Tibial nerve (tissue), 4 donors: ENCODE results near the gene EPC2. TPM values are rescaled to one million over a fixed set of nuclear protein-coding genes. Genes with fewer than 3 reads are reported as not detected.

Experiments
- DNase-seq, 2 donors: peaks; one replicate each; pipeline ENCODE4 v3.0.0-alpha.2; 2019; ENCODE audit warnings: low spot score in 2 of 2
- H3K27ac ChIP-seq, 4 donors: fragments of 200-600 bp; sonication (generic) in 3 of 4; one replicate each; pipeline ENCODE4 v1.5.1; 2017 to 2019; ENCODE audit warnings: mild to moderate bottlenecking in 1 of 4
- H3K27me3 ChIP-seq, 2 donors: fragments of 200-600 bp; sonication (generic) in 1 of 2; one replicate each; pipeline versions ENCODE4 v1.5.1 to v1.6.0; 2017 to 2019
- H3K36me3 ChIP-seq, 3 donors: fragments of 200-600 bp; sonication (generic); one replicate each; pipeline ENCODE4 v1.5.1; 2018 to 2019
- H3K4me1 ChIP-seq, 4 donors: fragments of 200-600 bp; sonication (generic) in 3 of 4; one replicate each; pipeline ENCODE4 v1.5.1; 2017 to 2019
- H3K4me3 ChIP-seq, 4 donors: fragments of 200-600 bp; sonication (generic) in 3 of 4; one replicate each; pipeline ENCODE4 v1.5.1; 2017 to 2019; ENCODE audit warnings: mild to moderate bottlenecking in 1 of 4, moderate library complexity in 1 of 4
- H3K9me3 ChIP-seq, 4 donors: fragments of 200-600 bp; sonication (generic) in 3 of 4; one replicate each; pipeline ENCODE4 v1.5.1; 2017 to 2019
- CTCF ChIP-seq, 5 experiments: fragments of 200-600 bp in 3 of 5; fragments of 450-650 bp in 2 of 5; sonication (generic) in 3 of 5; IDR thresholded peaks; one replicate each; pipeline ENCODE4 v1.5.1; 2016 to 2019; ENCODE audit warnings: antibody characterized with exemption in 5 of 5, mild to moderate bottlenecking in 3 of 5, moderate library complexity in 2 of 5
- EP300 ChIP-seq, 2 donors: sonication (generic); formaldehyde crosslinking; IDR thresholded peaks; one replicate each; pipeline ENCODE4 v1.6.1; 2017; ENCODE audit warnings: antibody characterized with exemption in 2 of 2, mild to moderate bottlenecking in 1 of 2
- POLR2A ChIP-seq, 2 donors: fragments of 450-650 bp; IDR thresholded peaks; one replicate each; pipeline ENCODE4 v1.6.1; 2017; ENCODE audit warnings: antibody characterized with exemption in 2 of 2, mild to moderate bottlenecking in 2 of 2, moderate library complexity in 2 of 2
- WGBS, 2 donors: methylation state at CpG; one replicate each; pipeline ENCODE4 v1.1.5; 2018; 5-methylcytosine and 5-hydroxymethylcytosine counted together
- total RNA-seq, 4 donors: library from RNA; depleted of rRNA; stranded (reverse); fragments of >200 nt; gene quantifications; one replicate each; pipeline ENCODE4 v1.1.0, GENCODE V29; 2016

The EPC2 gene
- total RNA-seq, 4 donors from 2014 or later: 23.4 to 26.5 (median 25.3) TPM

DNA sequence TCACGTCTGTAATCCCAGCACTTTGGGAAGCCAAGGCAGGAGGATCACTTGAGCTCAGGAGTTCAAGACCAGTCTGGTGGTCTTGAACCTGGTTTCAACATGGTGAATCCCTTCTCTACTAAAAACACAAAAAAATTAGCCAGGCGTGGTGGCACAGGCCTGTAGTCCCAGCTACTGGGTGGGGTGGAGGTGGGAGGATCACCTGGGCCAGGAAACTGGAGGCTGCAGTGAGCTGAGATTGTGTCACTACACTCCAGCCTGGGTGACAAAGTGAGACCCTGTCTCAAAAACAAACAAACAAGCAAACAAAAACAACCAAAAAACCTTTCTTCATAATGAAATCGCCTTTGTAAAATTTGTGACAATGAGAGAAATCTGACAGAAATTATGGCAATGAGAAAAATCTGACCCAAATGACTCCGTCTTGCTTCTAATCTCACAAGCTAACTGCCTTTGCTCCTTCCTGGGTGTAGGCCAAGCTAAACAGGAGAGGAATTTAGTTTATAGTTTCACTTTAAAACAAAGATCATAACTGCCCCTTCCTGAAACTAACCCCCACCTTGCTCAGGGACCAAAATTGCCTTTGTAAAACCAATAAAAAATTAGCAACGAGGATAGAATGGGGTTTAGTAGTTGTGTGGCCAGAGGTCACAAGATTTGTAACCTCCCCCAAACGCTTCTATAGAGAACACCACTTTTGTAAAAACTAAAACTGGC, 169.8 kb downstream of the EPC2 start:
- H3K27ac ChIP-seq: no peak overlapping the region
- H3K4me1 ChIP-seq: peaks cover 0 to 21% (median 0%) of the 10 kb centered on the region in 4 donors
- no peaks in the 10 kb centered on the region for H3K27me3 ChIP-seq
- no peaks in the 10 kb centered on the region for H3K9me3 ChIP-seq
- TF ChIP-seq POLR2A (IDR thresholded peaks at IDR 0.05) (no peak), EP300 (IDR thresholded peaks at IDR 0.05) (no peak), CTCF (IDR thresholded peaks at IDR 0.05) (no peak)
- WGBS, 2 donors: 53 to 54% methylated on average over 6 of the region's 6 CpGs
- H3K36me3 ChIP-seq: no peaks in the 10 kb centered on the region
- no peak for DNase-seq
- H3K4me3 ChIP-seq: no peak overlapping the region

GRCh38 chr2:148814860-148815419, 170.4 kb downstream of the EPC2 start:
- H3K4me3 ChIP-seq: no peak overlapping the region

GRCh38 chr2:148816176-148816575, 171.6 kb downstream of the EPC2 start:
- no peak for DNase-seq
- whole genome bisulfite sequencing, 2 donors: 90 to 95% methylated on average over 6 of the region's 6 CpGs
- peaks cover 0 to 21% (median 0%) of the 10 kb centered on the region in 4 donors for H3K4me1 ChIP-seq
- H3K4me3 ChIP-seq: no peak overlapping the region
- H3K27ac ChIP-seq: no peak overlapping the region
- H3K36me3 ChIP-seq: no peaks in the 10 kb centered on the region
- H3K27me3 ChIP-seq: no peaks in the 10 kb centered on the region
- no peaks in the 10 kb centered on the region for H3K9me3 ChIP-seq
- TF ChIP-seq CTCF (IDR thresholded peaks at IDR 0.05) (no peak), POLR2A (IDR thresholded peaks at IDR 0.05) (no peak), EP300 (IDR thresholded peaks at IDR 0.05) (no peak)

More at GRCh38 chr2:148814860-148815419, 170.4 kb downstream of the EPC2 start:
- Histone ChIP-seq H3K9me3 (no peaks in the 10 kb centered on the region), H3K36me3 (no peaks in the 10 kb centered on the region), H3K4me1 (peaks cover 0 to 21% (median 0%) of the 10 kb centered on the region in 4 donors), H3K27ac (no peak overlapping the region), H3K27me3 (no peaks in the 10 kb centered on the region)
- no peak for DNase-seq
- 63 to 73% methylated on average over 7 of the region's 7 CpGs for WGBS, 2 donors
- TF ChIP-seq CTCF (IDR thresholded peaks at IDR 0.05) (no peak), POLR2A (IDR thresholded peaks at IDR 0.05) (no peak), EP300 (IDR thresholded peaks at IDR 0.05) (no peak)

- 11 to 14% methylated on average over 8 of the region's 8 CpGs for WGBS, 2 donors
- no peaks in the 10 kb centered on the region for H3K27me3 ChIP-seq
- no peak for DNase-seq
- TF ChIP-seq EP300 (IDR thresholded peaks at IDR 0.05) (peak in 1 of 2 donors; percentile 28), CTCF (IDR thresholded peaks at IDR 0.05) (no peak)
- no peaks in the 10 kb centered on the region for H3K9me3 ChIP-seq
- peaks cover 0 to 19% (median 0%) of the 10 kb centered on the region in 4 donors for H3K4me1 ChIP-seq
- no peaks in the 10 kb centered on the region for H3K36me3 ChIP-seq
- H3K4me3 ChIP-seq: peak overlapping the region in 1 of 4 donors; percentile 14
- no peak overlapping the region for H3K27ac ChIP-seq
Observed at GRCh38 chr2:148817210-148817708, 172.7 kb downstream of the EPC2 start.

DNA sequence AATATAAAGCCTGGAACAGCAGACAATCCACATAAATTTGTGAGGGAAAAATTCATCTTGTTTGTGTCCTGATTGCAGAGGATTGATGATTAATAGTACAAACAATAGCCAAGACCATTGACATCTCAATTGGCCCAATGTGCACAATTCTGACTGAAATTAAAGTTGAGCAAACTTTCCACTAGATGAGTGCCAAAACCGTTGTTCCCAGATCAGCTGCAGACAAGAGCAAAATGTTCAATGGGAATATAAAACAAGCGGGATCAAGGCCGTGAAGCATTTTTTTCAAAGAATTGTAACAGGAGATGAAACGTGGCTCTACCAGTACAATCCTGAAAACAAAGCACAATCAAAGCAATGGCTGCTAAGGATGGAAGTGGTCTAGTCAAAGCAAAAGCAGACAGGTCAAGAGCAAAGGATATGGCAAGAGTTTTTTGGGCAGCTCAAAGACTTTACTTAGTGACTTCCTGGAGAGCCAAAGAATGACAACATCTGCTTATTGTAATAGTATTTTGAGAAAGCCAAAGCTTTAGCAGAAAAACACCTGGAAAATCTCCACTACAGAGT, 174.6 kb downstream of the EPC2 start:
- Histone ChIP-seq H3K4me3 (no peak overlapping the region), H3K27ac (no peak overlapping the region), H3K4me1 (peaks cover 0 to 16% (median 0%) of the 10 kb centered on the region in 4 donors), H3K36me3 (no peaks in the 10 kb centered on the region), H3K27me3 (no peaks in the 10 kb centered on the region), H3K9me3 (no peaks in the 10 kb centered on the region)
- DNase-seq: no peak
- WGBS, 2 donors: 39 to 41% methylated on average over 4 of the region's 4 CpGs
- TF ChIP-seq POLR2A (IDR thresholded peaks at IDR 0.05) (no peak), EP300 (IDR thresholded peaks at IDR 0.05) (peak in 1 of 2 donors; percentile 19), CTCF (IDR thresholded peaks at IDR 0.05) (no peak)
